Activated gamma-delta T cell treated with anti-CD3 and anti-CD28 coated beads, Interleukin-2, amount 50 U/mL, for 16 hours (primary cell): Measurements from ENCODE around the gene CLTC.

Source experiments
- DNase-seq: peaks from one replicate; pipeline ENCODE4 v3.0.0-alpha.2; 2020; ENCODE audit warnings: low read depth

Gene CLTC

GRCh38 chr17:59727817-59728533 lies 108.3 kb downstream of the CLTC start:
- no peak for DNase-seq

- DNase-seq, result no peak
Measured at GRCh38 chr17:59730268-59730834, 110.7 kb downstream of the CLTC start.

- DNase-seq, result no peak
Measured at GRCh38 chr17:59733697-59734096, 114.0 kb downstream of the CLTC start.

GRCh38 chr17:59734226-59734625 lies 114.5 kb downstream of the CLTC start:
- no peak for DNase-seq

- no peak for DNase-seq
Measured at GRCh38 chr17:59737324-59737723, 117.6 kb downstream of the CLTC start.

- no peak for DNase-seq
Measured at GRCh38 chr17:59743842-59744241, 124.1 kb downstream of the CLTC start.

GRCh38 chr17:59745040-59745439 lies 125.3 kb downstream of the CLTC start:
- no peak for DNase-seq
